SKM-1 treated with dmso at 0.1 percent for 144 hours (cell line): ENCODE results near the gene YTHDF1.
"Not testable (repeated sequence)": the region's sequence is repeated elsewhere in the genome, so short reads cannot be mapped to it uniquely, and the experiment has no call there.

Experiments used
- DNase-seq: peaks from one replicate; lab custom pipeline; 2025; ENCODE audit not compliant: unreplicated experiment; lab: John Stamatoyannopoulos, UW

The YTHDF1 gene

DNA sequence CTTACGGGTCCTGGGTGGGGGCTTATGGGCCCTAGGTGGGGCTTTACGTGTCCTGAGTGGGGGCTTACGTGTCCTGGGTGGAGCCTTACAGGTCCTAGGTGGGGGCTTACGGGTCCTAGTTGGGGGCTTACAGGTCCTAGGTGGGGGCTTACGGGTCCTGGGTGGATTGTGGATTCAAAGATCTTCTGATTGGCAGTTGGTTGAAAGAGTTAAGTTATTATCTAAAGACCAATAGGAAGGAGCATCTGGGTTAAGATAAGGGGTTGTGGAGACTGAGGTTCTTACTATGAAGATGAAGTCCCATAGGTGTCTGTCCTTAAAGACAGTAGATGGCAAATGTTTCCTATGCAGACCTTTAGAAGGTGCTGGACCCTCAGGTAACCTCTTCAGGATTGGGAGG, 11.3 kb upstream of the YTHDF1 start:
- DNase-seq, result no peak

DNA sequence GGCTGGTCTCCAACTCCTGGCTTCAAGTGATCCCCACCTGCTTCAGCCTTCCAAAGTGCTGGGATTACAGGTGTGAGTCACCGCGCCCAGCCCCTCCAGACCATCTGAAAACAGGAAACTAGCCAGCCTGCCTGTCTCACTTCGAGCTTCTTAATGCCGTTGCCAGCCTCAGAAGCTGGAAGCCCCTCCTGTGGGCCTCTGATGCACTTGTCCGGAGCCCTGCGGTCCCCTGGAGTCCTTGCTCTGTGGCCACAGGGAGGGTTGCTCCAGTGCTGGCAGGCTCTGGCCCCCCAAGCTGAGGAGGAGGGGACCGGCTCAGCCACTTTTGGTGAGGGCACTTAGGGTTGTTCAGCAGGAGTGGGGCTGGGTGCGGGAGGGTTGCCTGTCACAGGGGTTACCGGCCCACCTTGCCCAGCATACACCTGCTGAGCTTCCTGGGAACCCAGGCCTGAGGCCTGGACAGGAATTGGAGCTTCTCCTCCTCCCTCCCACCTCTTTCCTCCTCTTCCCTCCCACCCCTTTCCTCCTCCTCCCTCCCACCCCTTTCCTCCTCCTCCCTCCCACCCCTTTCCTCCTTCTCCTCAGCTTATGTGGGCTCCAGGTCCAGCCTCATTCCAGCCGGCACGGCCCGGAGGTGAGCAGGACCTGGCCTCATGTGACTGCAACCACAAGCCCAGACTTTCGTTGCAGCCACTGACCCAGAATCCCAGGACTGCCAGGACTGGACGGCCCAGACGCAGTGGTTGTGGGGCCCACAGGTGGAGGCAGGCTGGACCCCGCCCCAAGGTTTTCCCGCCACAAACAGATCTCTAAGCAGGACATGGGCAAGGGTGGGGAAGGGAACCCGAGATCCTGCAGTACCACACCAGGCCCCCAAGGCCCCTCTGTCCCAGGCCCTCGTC, 10.4 kb upstream of the YTHDF1 start:
- no peak for DNase-seq

DNA sequence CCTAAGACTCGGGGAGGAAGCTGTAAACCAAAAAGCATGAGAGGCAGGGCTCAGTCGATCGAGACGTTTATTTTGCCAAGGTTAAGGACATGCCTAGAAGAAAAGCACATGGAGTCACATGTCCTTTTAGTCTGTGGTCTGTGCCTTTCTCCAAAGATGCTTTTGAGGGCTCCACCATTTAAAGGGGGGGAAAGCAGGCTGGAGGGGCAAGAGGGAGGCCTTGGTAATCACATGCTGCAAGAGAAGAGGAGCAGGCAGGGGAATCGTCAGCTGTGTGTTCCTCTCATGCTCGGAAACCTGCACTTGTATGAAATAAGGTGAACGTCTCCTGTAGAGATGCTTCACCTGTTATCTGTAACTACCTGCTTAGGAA, 9.1 kb upstream of the YTHDF1 start:
- DNase-seq, result no peak

DNA sequence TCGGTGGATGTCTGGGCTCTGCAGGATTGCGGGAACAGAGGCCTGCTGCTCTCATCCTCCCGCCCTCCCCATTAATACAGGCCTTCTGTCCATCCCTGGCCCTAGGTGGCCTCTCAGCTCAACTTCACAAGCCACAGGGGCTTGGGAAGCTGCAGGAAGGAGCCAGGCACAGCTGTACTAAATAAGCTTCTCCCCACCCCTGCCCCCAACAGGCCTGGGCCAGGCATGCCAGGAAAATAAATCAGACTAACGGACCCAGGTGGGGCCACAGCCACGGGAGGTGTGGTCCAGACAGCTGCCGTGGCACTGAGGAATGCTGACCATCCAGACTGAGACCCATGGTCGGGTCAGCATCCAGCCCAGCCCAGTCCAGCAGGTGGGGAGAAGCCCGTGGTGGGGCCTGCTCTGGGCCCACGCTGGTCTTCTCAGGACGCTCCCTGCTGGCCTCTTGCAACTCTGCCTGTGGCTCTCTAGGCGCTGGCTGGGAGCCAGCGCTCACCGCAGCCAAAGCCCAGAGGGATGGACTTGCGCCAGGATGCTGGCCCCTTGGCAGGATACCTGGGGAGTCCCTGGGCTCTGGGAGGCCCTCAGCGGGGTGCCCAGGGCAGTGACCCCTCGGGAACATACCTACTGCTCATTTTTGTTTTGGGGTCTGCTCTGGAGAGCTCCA, 8.6 kb upstream of the YTHDF1 start:
- DNase-seq, result no peak

DNA sequence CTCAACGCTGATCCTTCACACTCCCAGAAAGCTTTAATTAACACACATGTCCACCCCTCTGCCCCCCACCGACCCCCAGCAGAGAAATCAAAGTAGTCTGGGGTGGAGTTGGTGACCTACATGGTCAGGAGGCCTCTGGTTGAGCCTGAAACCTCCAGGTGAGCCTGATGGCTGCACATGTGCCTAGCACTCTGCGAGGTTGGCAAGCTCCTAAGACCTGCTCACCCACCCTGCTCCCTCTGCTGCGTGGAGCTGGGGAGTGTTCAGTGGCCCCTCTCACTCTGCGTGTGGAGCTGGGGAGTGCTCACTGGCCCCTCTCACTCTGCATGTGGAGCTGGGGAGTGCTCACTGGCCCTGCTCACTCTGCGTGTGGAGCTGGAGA, 7.9 kb upstream of the YTHDF1 start:
- no peak for DNase-seq

DNA sequence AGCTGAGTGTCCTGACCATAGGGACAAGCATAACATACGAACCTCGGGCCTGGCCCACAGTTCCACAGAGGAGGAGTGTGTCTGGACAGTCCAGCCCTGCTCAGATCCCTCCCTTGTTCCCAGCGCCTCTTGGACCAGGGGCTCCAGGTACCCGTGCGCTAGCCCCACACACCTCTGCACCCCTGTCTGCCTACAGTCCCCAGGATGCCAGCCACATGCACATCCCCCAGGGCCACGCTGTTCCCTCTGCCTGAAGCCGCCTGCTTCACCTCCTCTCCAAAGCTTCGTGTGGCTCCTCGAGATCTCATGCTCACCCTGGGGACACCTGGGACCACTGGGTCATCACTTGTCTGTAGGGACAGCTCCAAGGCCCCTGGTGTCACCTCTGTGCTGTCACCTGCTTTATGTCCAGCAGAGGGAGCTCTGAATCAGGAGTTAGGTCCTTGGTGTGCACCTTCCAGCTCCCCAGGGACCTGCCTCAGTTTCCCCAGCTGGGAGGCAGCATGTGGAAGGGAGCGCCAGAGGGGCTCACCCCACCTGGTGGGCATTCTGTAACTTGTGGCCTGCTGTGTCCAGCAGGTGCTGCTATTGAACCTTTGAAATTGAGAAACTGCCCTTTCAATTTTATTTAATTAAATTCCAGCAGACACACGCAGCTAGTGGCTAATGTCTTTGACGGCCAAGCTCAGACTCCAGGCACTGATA, 7.3 kb upstream of the YTHDF1 start:
- peak; percentile 17 for DNase-seq

DNA sequence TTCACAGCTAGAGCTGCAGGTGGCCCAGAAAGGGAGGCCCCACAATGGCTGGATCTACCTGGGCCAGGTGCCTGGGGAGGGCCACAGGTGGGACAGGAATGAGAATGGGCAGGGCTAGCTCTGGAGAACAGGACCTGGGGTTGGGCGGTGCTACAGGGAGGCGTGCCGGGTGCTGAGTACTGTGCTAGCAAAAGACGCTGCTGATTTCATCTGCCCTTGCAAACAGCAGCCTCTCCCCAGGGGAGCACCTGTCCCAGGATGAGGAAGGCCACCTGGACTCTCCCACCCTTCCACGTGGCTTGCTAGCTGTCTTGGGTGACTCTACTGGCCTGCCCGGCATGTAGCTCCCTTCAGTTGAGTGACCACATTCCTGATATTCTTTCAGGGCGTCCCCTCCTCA, 6.6 kb upstream of the YTHDF1 start:
- DNase-seq, result no peak

DNA sequence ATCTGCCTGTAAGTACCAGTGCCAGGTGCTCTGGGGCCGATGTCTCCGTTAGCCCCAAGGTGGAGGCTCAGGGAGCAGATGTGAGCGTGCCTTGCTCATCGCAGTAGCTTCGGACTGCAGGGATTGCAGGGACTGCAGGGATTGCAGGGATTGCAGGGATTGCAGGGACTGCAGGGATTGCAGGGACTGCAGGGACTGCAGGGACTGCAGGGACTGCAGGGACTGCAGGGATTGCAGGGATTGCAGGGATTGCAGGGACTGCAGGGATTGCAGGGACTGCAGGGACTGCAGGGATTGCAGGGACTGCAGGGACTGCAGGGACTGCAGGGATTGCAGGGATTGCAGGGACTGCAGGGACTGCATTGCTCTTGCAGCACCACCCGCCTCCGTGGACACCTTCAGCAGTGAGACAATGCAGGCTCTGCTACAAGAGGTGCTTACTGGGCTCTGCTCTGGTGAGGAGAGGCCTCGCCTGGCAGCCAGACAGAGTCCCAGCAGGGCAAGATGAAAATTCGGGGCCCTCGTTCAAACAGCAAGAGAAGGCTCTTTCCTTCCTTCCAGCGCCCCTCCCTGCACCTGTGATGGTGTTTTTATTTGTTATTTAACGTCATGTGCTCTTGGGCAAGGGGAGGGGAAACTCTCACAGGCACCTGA, 5.6 kb upstream of the YTHDF1 start:
- not testable (repeated sequence) for DNase-seq

DNA sequence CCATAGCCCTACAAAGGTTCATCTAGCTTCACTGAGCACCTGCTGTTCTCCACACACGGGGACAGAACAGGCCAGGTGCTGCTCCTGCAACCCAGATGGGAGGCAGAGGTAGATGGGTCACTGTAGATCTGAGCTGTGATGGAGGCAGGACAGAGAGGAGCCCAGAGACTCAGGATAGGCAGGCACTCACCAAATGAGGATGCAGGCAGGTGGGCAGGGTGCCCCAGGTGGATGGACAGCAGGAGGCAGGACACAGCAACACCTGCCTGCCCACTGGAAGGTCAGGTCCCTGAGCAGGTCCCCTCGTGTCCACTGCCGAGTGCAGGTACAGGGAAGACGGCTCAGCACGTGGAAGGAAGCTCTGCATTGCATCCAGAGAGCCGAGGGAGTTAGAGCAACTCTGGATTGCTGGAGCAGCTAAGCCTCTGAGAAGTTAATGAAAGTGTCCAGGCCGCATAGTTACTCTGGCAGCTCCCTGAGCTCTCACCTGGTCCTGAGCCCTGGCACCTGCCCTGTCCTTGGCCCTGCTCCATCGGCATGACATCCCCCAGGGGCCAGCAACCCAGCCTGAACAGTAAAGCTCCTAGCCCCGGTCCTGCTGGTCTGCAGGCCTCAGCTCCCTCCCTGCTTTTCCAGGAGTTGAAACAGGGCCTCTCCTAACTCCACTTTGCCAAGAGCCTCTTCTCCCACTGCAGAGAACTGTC, 4.9 kb upstream of the YTHDF1 start:
- DNase-seq, result no peak

DNA sequence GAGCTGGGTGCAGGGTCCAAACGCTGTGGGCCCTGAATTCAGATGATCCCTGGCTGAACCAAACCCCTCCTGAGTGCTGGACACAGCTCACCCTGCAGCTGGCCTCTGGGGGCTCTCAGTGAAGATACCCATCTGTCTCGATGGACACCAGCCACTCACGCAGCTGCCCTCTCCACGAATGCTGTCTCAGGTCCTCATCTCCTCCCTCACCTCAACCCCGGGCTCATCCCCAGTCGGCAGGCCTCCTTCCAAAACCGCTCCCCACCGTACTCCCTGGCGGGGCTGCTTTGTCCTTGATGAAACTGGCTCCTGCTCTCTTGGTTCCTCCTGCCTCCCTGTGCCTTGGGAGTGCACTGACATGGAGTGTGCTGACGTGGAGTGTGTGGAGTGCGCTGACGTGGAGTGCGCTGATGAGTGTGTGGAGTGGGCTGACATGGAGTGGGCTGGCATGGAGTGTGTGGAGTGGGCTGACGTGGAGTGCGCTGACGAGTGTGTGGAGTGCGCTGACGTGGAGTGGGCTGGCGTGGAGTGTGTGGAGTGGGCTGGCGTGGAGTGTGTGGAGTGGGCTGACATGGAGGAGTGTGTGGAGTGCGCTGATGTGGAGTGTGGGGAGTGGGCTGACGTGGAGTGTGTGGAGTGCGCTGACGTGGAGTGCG, 4.1 kb upstream of the YTHDF1 start:
- DNase-seq, result no peak

DNA sequence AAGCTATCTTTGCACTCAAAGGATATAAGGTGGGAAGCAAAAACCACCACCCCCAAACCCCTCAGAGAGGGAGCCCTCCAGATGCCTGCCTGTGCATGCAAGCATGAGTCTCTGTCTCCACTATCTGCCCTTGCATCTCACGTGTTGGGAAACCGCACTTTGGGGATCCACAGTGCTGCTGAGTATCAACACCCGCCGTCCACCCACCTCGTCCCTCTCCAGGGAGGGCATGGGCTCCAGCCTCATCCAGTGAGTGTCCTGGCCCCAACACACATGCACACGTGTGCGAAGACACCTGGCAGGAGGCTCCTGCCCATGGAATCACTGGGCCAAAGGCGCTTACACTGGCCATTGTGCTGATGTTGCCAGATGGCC, 3.5 kb upstream of the YTHDF1 start:
- no peak for DNase-seq

DNA sequence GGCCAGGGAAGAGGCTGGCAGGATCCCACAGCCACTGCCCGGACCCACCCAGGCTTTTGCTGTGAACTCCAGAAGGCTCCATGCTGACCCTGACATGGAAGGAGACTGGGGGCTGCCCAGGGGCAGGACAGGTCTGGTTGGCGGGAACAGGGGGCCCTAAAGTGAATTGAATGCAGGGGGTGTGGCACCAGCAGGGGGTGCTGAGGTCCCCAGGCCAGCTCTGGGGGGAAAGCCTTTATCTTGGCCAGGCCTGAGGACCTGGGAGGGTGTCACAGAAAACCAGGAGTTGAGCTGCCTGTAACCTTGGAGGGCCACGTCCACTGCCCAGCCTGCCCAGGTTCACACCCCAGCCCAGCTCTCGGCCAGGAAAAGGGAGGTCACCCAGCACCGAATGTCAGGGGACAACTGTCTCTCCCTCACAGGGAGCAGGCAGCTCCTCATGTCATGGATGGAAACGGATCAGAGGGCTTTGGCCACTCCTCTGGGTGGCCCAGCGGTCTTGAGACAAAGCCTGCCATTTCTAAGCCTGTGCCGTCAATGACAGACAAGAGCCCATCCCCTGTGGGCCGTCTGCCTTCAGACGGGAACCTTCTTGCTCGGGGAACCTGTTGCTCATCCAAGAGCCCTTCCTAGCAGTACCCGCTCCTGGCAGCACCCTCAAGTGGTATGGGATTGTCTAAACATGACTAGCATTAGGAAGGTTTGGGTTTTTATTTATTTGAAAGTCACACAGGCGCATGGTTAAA, 2.9 kb upstream of the YTHDF1 start:
- no peak for DNase-seq

DNA sequence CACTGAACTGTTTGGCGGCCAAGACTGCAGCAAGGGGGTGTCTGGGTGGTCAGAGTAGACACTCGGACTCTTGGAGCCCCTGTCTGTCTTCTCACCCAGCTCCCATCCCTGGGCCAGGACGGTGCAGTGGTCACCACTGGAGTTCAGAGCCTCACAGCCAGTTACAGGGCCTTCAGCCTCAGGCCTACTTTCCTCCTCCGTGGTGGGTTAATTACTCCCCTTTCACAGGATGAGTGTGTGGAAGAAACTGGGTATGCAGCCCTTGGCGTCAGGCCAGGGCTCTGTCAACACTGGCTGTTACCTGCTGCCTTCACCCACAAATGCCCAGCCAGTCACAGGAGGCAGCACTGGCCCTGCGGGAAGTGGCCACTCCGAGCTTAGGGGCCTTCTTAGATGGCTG, 1.8 kb upstream of the YTHDF1 start:
- DNase-seq, result no peak

DNA sequence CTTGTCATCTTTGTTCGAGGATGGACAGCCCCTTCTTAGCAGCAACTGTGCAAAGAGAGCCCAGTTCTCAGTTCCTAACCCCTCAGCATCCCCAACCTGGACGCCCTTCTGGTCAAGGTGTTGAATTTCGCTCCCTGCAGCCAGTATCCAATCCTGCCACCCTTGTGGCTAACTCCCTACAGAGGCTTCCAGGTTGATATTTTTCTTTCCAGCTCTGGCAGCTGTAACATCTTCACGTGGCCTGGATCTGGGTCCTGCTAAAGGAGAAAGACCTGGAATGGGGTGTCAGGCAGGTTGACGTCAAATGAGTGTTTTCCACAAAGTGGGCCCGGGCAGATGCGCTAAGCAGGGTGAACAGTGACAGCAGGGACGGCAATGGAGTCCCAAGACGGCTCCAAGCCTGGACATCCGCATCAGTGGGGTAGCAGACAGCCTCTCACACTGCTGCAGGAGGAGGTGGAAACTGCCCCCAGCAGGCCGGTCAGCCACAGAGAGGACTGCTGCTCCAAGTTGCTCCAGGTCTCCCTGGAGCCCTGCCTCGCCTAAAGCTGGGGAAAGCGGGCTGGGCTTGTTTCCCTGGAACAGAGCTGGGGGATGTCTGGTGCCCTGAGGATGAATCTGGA, 1.0 kb upstream of the YTHDF1 start:
- no peak for DNase-seq

DNA sequence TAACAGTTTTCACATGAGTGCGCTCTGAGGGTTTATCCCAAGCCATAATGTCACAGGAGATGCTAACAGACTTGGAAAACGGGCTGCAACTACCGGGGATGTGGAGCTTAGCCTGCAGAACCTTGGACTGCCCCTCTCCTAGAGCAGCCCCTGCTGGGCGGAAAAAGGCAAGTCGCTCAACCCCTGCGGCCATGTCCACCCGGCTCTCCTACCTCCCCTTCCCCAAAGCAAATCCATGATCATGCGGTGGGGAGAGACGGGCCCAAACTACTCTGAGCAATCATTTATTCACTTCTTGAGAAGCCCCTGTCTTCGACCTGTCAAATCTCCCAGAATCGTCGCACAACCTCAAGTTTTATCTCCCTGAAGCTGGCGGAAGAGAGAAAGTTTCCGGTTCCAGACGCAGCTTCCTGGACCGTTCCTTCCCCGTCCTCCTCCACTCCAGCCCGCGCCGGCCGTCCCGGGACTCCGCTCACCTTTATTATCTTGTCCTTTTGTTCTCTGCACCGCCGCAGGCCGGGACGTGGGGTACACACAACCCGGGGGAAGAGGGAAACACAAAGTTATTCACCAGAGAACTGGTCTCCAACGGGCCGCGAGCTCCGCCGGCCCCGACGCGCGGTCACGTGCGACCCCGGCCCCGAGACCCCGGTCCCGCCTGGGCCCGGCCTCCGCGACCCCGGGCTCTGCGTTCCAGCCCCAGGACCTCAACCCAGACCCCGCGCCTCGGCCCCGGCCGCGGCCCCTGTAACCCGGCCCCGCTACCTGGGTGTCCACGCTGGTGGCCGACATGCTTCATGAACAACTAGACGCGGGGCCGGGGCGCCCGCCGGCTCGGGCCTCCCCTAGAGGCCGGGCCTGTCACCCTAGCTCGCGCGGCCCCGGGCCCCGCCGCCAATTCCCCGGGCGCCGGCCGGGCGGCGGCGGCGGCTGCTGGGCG, 560 bp downstream of the YTHDF1 start:
- no peak for DNase-seq

DNA sequence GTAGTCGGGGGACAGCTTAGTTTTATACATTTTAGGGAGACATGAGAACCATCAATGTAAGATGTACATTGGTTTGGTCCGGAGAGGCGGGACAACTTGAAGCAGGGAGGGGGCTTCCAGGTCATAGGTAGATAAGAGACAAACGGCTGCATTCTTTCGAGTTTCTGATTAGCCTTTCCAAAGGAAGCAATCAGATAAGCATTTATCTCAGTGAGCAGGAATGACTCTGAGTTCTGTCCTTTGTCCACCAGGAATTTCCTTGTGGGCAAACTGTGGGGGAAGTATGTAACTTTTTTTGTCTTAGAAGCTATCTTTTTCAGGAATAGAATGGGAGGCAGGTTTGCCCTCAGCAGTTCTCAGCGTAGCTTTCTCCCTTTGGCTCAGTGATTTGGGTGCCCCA, 1.4 kb downstream of the YTHDF1 start:
- no peak for DNase-seq

DNA sequence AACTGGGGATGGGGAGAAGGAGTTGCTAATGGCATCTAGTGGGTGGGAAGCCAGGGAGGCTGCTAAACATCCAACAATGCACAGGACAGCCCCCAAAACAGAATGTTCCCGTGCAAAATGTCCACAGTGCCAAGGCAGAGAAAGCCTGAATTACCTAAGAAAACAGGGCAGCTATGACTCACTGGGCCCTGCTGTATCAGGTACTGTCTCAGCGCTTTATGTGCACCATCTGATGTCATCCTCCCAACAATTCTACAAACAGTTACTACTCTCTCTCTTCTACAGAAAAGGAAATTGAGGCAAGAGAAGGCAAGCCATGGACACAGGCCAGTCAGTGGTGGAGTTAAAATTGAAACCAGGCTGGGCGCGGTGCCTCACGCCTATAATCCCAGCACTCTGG, 3.1 kb downstream of the YTHDF1 start:
- DNase-seq, result no peak

DNA sequence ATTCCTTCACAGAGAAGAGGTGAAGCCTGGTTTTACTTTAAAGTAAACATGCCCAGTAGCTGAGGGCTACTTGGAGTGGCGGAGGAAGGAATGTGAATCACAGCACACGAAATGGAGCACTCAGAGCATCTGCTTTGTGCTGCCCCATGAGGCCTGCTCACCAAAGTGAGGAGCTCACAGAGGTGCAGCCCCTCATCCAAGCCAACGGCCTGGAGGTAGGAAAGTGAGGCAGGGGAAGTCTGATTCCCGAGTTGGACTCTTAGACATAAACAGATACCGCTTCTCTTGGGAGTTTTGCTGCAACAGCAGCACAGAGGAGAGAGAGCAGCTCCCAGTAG, 3.6 kb downstream of the YTHDF1 start:
- DNase-seq, result no peak
